Naive thymus-derived CD4-positive, alpha-beta T cell (primary cell): ENCODE data around the gene NTRK3. TPM values are rescaled to one million over a fixed set of nuclear protein-coding genes. Genes with fewer than 3 reads are reported as not detected.

ENCODE experiments used
- ATAC-seq: fragments of 150-1000 bp; cut with Tn5 transposase; 2 replicates; pipeline ENCODE4 v1.10.0; 2021; ENCODE audit warnings: mild to moderate bottlenecking, moderate library complexity
- CTCF ChIA-PET: fragments of 350-600 bp; sonication (Branson Sonifier 250); formaldehyde crosslinking; loops from one replicate; lab custom pipeline; 2021; ENCODE audit warnings: antibody characterized with exemption; lab: Charles Lee
- POLR2A ChIA-PET: fragments of 350-600 bp; sonication (Branson Sonifier 250); formaldehyde crosslinking; loops from one replicate; lab custom pipeline; 2021; ENCODE audit warnings: antibody characterized with exemption, inconsistent platforms; lab: Charles Lee
- DNase-seq, 9 donors: peaks; one replicate each; pipeline versions ENCODE4 v3.0.0 to v3.0.0-alpha.2; 2020 to 2022; ENCODE audit warnings: mixed read lengths in 1 of 9
- H3K27ac ChIP-seq: one replicate; pipeline ENCODE4 v1.7.0; 2013; ENCODE audit warnings: mild to moderate bottlenecking, low read depth, low read length, moderate library complexity
- H3K27me3 ChIP-seq, 2 donors: one replicate each; pipeline ENCODE4 v1.7.0; 2013; ENCODE audit warnings: low read length in 2 of 2, mild to moderate bottlenecking in 2 of 2, moderate library complexity in 2 of 2; ENCODE audit not compliant: control insufficient read depth in 2 of 2, insufficient read depth in 2 of 2
- H3K36me3 ChIP-seq, 3 experiments: 1 replicate in 2 of 3; 2 replicates in 1 of 3; pipeline ENCODE4 v1.7.0; 2013; ENCODE audit warnings: low read length in 3 of 3, mild to moderate bottlenecking in 3 of 3, moderate library complexity in 1 of 3; ENCODE audit not compliant: insufficient read depth in 3 of 3, control insufficient read depth in 2 of 3
- H3K4me1 ChIP-seq, 2 donors: one replicate each; pipeline ENCODE4 v1.7.0; 2013; ENCODE audit warnings: low read length in 2 of 2, mild to moderate bottlenecking in 2 of 2, moderate library complexity in 1 of 2; ENCODE audit not compliant: control insufficient read depth in 2 of 2, insufficient read depth in 2 of 2
- H3K4me3 ChIP-seq: 2 replicates; pipeline ENCODE4 v1.7.0; 2013; ENCODE audit warnings: mild to moderate bottlenecking, low read length
- H3K9me3 ChIP-seq, 3 experiments: 1 replicate in 2 of 3; 2 replicates in 1 of 3; pipeline ENCODE4 v1.7.0; 2013; ENCODE audit warnings: low read length in 3 of 3; ENCODE audit not compliant: control insufficient read depth in 2 of 3
- H3K27ac Mint-ChIP-seq, 9 donors: one replicate each; pipeline ENCODE4 v1.8.0; 2020 to 2022; ENCODE audit warnings: mixed read lengths in 9 of 9, mild to moderate bottlenecking in 8 of 9, moderate library complexity in 5 of 9, inconsistent platforms in 2 of 9
- H3K27me3 Mint-ChIP-seq, 5 donors: one replicate each; pipeline ENCODE4 v1.8.0; 2021 to 2022; ENCODE audit warnings: mixed read lengths in 5 of 5, mild to moderate bottlenecking in 1 of 5
- H3K36me3 Mint-ChIP-seq, 5 donors: one replicate each; pipeline ENCODE4 v1.8.0; 2020 to 2022; ENCODE audit warnings: mixed read lengths in 5 of 5, mild to moderate bottlenecking in 3 of 5, inconsistent platforms in 1 of 5
- H3K4me1 Mint-ChIP-seq, 7 donors: one replicate each; pipeline ENCODE4 v1.8.0; 2020 to 2022; ENCODE audit warnings: mixed read lengths in 7 of 7, mild to moderate bottlenecking in 3 of 7, inconsistent platforms in 1 of 7
- H3K4me3 Mint-ChIP-seq, 10 donors: one replicate each; pipeline ENCODE4 v1.8.0; 2020 to 2022; ENCODE audit warnings: mild to moderate bottlenecking in 10 of 10, mixed read lengths in 10 of 10, moderate library complexity in 6 of 10, inconsistent platforms in 2 of 10
- H3K9me3 Mint-ChIP-seq, 11 donors: one replicate each; pipeline ENCODE4 v1.8.0; 2020 to 2022; ENCODE audit warnings: mixed read lengths in 11 of 11, mild to moderate bottlenecking in 4 of 11, inconsistent platforms in 1 of 11, moderate library complexity in 1 of 11
- intact Hi-C, 2 donors: fragments of 100-400 bp; cut with micrococcal nuclease; formaldehyde crosslinking; loops; one replicate each; pipeline ENCODE4 v1.15.1; 2023
- polyA plus RNA-seq, 2 donors: library from polyadenylated mRNA; unstranded; fragments of 300-500 nt; fragmentation: Illumina TruSeq; gene quantifications; one replicate each; pipeline ENCODE4 v1.2.3, GENCODE V29; 2021
- total RNA-seq, 6 experiments: library from RNA in 5 of 6; stranded (reverse) in 5 of 6; gene quantifications; 1 replicate in 5 of 6; 2 replicates in 1 of 6; pipeline ENCODE4 v1.2.3 and lab custom pipeline; 2021 to 2026

The NTRK3 gene
- total and polyA plus RNA-seq, 7 experiments from 2014 or later: 0.05 to 0.78 TPM; not detected in 5

- CTCF ChIA-PET: no interaction called here
- Histone ChIP-seq H3K36me3 (no peaks in the 10 kb centered on the region), H3K27me3 (no peaks in the 10 kb centered on the region), H3K4me3 (no peak overlapping the region), H3K9me3 (no peaks in the 10 kb centered on the region), H3K4me1 (no peaks in the 10 kb centered on the region), H3K27ac (no peak overlapping the region)
- intact Hi-C loops: no loop called here
- no peak for ATAC-seq
- DNase-seq: no peak
- H3K36me3 Mint-ChIP-seq: no peaks in the 10 kb centered on the region
- H3K27ac Mint-ChIP-seq: no peak overlapping the region
- H3K4me1 Mint-ChIP-seq: no peaks in the 10 kb centered on the region
- peaks cover 3 to 9% (median 5%) of the 10 kb centered on the region in 5 donors for H3K27me3 Mint-ChIP-seq
- no peaks in the 10 kb centered on the region for H3K9me3 Mint-ChIP-seq
- POLR2A ChIA-PET: no interaction called here
- no peak overlapping the region for H3K4me3 Mint-ChIP-seq
Measured at GRCh38 chr15:88014454-88015160, 241.9 kb downstream of the NTRK3 start.

GRCh38 chr15:88013111-88013510 lies 243.4 kb downstream of the NTRK3 start:
- CTCF ChIA-PET: no interaction called here
- no peaks in the 10 kb centered on the region for H3K36me3 ChIP-seq
- no peaks in the 10 kb centered on the region for H3K36me3 Mint-ChIP-seq
- no peaks in the 10 kb centered on the region for H3K4me1 Mint-ChIP-seq
- POLR2A ChIA-PET: no interaction called here
- DNase-seq (no peak), ATAC-seq (no peak)
- H3K27ac Mint-ChIP-seq: no peak overlapping the region
- no peaks in the 10 kb centered on the region for H3K27me3 ChIP-seq
- no peak overlapping the region for H3K27ac ChIP-seq
- no peak overlapping the region for H3K4me3 ChIP-seq
- H3K27me3 Mint-ChIP-seq: peaks cover 0 to 16% (median 5%) of the 10 kb centered on the region in 5 donors
- intact Hi-C loops: no loop called here
- no peaks in the 10 kb centered on the region for H3K9me3 ChIP-seq
- peaks cover 0 to 3% (median 0%) of the 10 kb centered on the region in 11 donors for H3K9me3 Mint-ChIP-seq
- no peaks in the 10 kb centered on the region for H3K4me1 ChIP-seq
- H3K4me3 Mint-ChIP-seq: no peak overlapping the region

- Histone ChIP-seq H3K27me3 (no peaks in the 10 kb centered on the region), H3K36me3 (no peaks in the 10 kb centered on the region), H3K4me3 (no peak overlapping the region), H3K4me1 (no peaks in the 10 kb centered on the region), H3K27ac (no peak overlapping the region), H3K9me3 (no peaks in the 10 kb centered on the region)
- no peaks in the 10 kb centered on the region for H3K4me1 Mint-ChIP-seq
- CTCF ChIA-PET: no interaction called here
- no peak overlapping the region for H3K27ac Mint-ChIP-seq
- DNase-seq (no peak), ATAC-seq (no peak)
- no peak overlapping the region for H3K4me3 Mint-ChIP-seq
- peaks cover 0 to 16% (median 5%) of the 10 kb centered on the region in 5 donors for H3K27me3 Mint-ChIP-seq
- no peaks in the 10 kb centered on the region for H3K36me3 Mint-ChIP-seq
- POLR2A ChIA-PET: no interaction called here
- H3K9me3 Mint-ChIP-seq: peaks cover 0 to 3% (median 0%) of the 10 kb centered on the region in 11 donors
- intact Hi-C loops: no loop called here
Measured at GRCh38 chr15:88012688-88013087, 243.9 kb downstream of the NTRK3 start.

- CTCF ChIA-PET: no interaction called here
- H3K4me3 Mint-ChIP-seq: no peak overlapping the region
Measured at GRCh38 chr15:88012233-88012632, 244.3 kb downstream of the NTRK3 start.

GRCh38 chr15:88011533-88011932 lies 245.0 kb downstream of the NTRK3 start:
- no peaks in the 10 kb centered on the region for H3K9me3 ChIP-seq
- ATAC-seq: no peak
- no peak overlapping the region for H3K4me3 Mint-ChIP-seq
- H3K9me3 Mint-ChIP-seq: peaks cover 0 to 3% (median 0%) of the 10 kb centered on the region in 11 donors
- intact Hi-C loops: no loop called here
- H3K36me3 ChIP-seq: no peaks in the 10 kb centered on the region
- H3K4me1 Mint-ChIP-seq: no peaks in the 10 kb centered on the region
- no peak overlapping the region for H3K27ac Mint-ChIP-seq
- no peak for DNase-seq
- POLR2A ChIA-PET: no interaction called here
- no peaks in the 10 kb centered on the region for H3K36me3 Mint-ChIP-seq
- no peaks in the 10 kb centered on the region for H3K27me3 ChIP-seq
- H3K27me3 Mint-ChIP-seq: peaks cover 0 to 15% (median 6%) of the 10 kb centered on the region in 5 donors
- H3K4me1 ChIP-seq: no peaks in the 10 kb centered on the region
- no peak overlapping the region for H3K4me3 ChIP-seq
- no peak overlapping the region for H3K27ac ChIP-seq
- CTCF ChIA-PET: no interaction called here

More at GRCh38 chr15:88012233-88012632, 244.3 kb downstream of the NTRK3 start:
- Mint-ChIP-seq H3K9me3 (peaks cover 0 to 3% (median 0%) of the 10 kb centered on the region in 11 donors), H3K4me1 (no peaks in the 10 kb centered on the region), H3K27me3 (peaks cover 0 to 16% (median 5%) of the 10 kb centered on the region in 5 donors), H3K27ac (no peak overlapping the region), H3K36me3 (no peaks in the 10 kb centered on the region)
- no peaks in the 10 kb centered on the region for H3K9me3 ChIP-seq
- DNase-seq (no peak), ATAC-seq (no peak)
- intact Hi-C loops: no loop called here
- H3K4me3 ChIP-seq: no peak overlapping the region
- no peak overlapping the region for H3K27ac ChIP-seq
- H3K27me3 ChIP-seq: no peaks in the 10 kb centered on the region
- no peaks in the 10 kb centered on the region for H3K4me1 ChIP-seq
- H3K36me3 ChIP-seq: no peaks in the 10 kb centered on the region
- POLR2A ChIA-PET: no interaction called here

- Mint-ChIP-seq H3K4me1 (no peaks in the 10 kb centered on the region), H3K27ac (no peak overlapping the region), H3K36me3 (no peaks in the 10 kb centered on the region), H3K27me3 (peaks cover 0 to 15% (median 4%) of the 10 kb centered on the region in 5 donors), H3K9me3 (peaks cover 0 to 9% (median 0%) of the 10 kb centered on the region in 11 donors), H3K4me3 (no peak overlapping the region)
- H3K36me3 ChIP-seq: no peaks in the 10 kb centered on the region
- no peak for DNase-seq
- H3K27ac ChIP-seq: no peak overlapping the region
- H3K4me1 ChIP-seq: no peaks in the 10 kb centered on the region
- H3K9me3 ChIP-seq: no peaks in the 10 kb centered on the region
- intact Hi-C loops: no loop called here
- CTCF ChIA-PET: no interaction called here
- no peaks in the 10 kb centered on the region for H3K27me3 ChIP-seq
- POLR2A ChIA-PET: no interaction called here
- ATAC-seq: no peak
- no peak overlapping the region for H3K4me3 ChIP-seq
Measured at GRCh38 chr15:88006146-88006545, 250.4 kb downstream of the NTRK3 start.

- ChIA-PET CTCF (no interaction called here), POLR2A (no interaction called here)
- intact Hi-C loops: no loop called here
- H3K4me1 Mint-ChIP-seq: no peaks in the 10 kb centered on the region
- H3K9me3 ChIP-seq: no peaks in the 10 kb centered on the region
- no peak for DNase-seq
- H3K27ac ChIP-seq: no peak overlapping the region
- no peak overlapping the region for H3K4me3 Mint-ChIP-seq
- peaks cover 0 to 15% (median 4%) of the 10 kb centered on the region in 5 donors for H3K27me3 Mint-ChIP-seq
- no peaks in the 10 kb centered on the region for H3K27me3 ChIP-seq
- H3K4me3 ChIP-seq: no peak overlapping the region
- no peak overlapping the region for H3K27ac Mint-ChIP-seq
- no peaks in the 10 kb centered on the region for H3K4me1 ChIP-seq
- H3K36me3 ChIP-seq: no peaks in the 10 kb centered on the region
- no peak for ATAC-seq
- peaks cover 0 to 13% (median 1%) of the 10 kb centered on the region in 11 donors for H3K9me3 Mint-ChIP-seq
- no peaks in the 10 kb centered on the region for H3K36me3 Mint-ChIP-seq
Measured at GRCh38 chr15:88004399-88004798, 252.1 kb downstream of the NTRK3 start.
